GM12891 (cell line): ENCODE measurements around the gene MND1.

Source experiments
- POLR2A ChIP-seq: IDR thresholded peaks from 2 replicates; pipeline ENCODE4 v1.6.1; 2011; ENCODE audit warnings: low read depth, low read length, control low read depth
- TAF1 ChIP-seq: IDR thresholded peaks from 2 replicates; pipeline ENCODE4 v1.6.1; 2011; ENCODE audit warnings: low read depth, low read length, control low read depth

DNA sequence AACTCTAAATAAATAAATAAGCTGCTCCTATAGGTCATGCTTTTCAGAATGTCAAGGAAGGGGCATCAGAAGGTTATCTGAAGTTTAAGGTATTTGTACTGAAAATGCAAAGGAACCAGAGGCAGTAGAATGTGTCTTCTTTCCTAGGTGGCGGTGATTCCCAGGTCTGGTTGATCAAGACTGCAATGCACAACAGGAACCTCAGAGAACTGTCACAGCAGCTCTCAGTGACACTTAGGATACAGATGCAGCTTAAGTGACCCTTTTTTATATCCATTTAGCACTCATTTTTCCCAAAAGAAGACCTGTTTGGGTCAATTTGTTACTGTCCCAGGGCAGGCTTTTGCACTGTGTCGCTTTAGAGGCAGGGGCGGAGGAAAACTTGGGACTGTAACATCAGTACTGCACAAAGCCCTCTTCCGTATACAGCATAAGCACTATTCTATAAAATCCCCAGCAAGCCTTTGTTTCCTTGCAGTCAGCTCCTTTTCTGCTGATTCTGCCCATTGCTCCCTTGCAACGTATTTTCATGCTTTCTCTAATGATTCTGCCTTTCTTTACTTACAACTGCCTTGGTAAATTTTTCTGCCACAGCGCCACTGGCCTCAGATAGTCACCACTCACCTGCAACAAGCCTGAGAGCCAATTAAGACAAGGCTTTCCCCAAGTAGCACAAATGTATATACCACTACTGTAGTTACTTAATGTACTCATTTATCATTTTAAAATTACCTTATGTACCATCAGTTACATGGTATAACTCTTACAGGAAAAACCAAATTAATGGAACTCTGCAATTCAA, 1.5 kb upstream of the MND1 start:
- TF ChIP-seq POLR2A (no peak), TAF1 (no peak)
